Measurements from ENCODE around the gene HARBI1. TPM values are rescaled to one million over a fixed set of nuclear protein-coding genes. Genes with fewer than 3 reads are reported as not detected.

Gene HARBI1
- total and polyA plus RNA-seq, 2 donors (not counting 3 experiments of a cell fraction or from before 2014, with no cell fraction given) = 2.7 to 4.7 TPM

DNA sequence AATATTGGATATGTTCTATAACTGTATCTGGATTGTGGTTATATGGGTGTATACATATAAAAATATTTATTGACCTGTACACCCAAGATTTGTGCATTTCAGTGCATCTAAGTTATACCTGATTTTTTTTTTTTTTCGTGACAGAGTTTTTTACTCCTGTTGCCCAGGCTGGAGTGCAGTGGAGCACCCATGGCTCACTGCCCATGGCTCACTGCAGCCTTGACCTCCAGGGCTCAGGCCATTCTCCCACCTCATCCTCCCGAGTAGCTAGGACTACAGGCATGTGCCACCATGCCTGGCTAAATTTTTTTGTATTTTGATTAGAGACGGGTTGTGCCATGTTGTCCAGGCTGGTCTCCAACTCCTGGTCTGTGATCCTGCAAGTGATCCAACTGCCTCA lies 24.6 kb upstream of the HARBI1 start:
- H4K20me1 ChIP-seq (replicated peaks; ENCODE audit: control insufficient read depth, extremely low read depth, insufficient read depth, low read length) = no peaks in the 10 kb centered on the region
- no peak overlapping the region for H3K4me2 ChIP-seq (ENCODE audit: insufficient read depth, low read length)
- peaks cover 0 to 10% of the 10 kb centered on the region in 2 experiments for H3K36me3 ChIP-seq (ENCODE audit: control insufficient read depth in 2 of 2, extremely low read depth in 1 of 2, insufficient read depth in 2 of 2, low read length in 2 of 2)
- ChIA-PET CTCF (interaction anchor here (0.6 kb wide), 1 partner anchor 19 kb away, joined by 3 read pairs; no protein-coding TSS in a partner anchor), POLR2A (no interaction called here)
- no peaks in the 10 kb centered on the region for H3K27me3 ChIP-seq (ENCODE audit: control insufficient read depth in 2 of 2, insufficient read depth in 2 of 2, low read length in 2 of 2)
- FAIRE-seq (no peak), DNase-seq (ENCODE audit: low read depth, low spot score) (no peak)
- dilution Hi-C loops (cut with MboI; ENCODE audit: extremely low pct_ligation_motif_present, low sequenced_read_pairs) = no loop called here
- H3K9me3 ChIP-seq (replicated peaks; ENCODE audit: control insufficient read depth, insufficient read depth, low read length) = no peaks in the 10 kb centered on the region
- no peaks in the 10 kb centered on the region for H3K4me1 ChIP-seq (ENCODE audit: control insufficient read depth, extremely low read depth, insufficient read depth, low read length)
- BruUV-seq (replicated peaks) = no TSS peak
- no peaks in the 10 kb centered on the region for H3K79me2 ChIP-seq (ENCODE audit: control insufficient read depth, insufficient read depth, low read length)
- no peak overlapping the region for H3K4me3 ChIP-seq (replicated peaks in 1 of 3; ENCODE audit: insufficient read depth in 1 of 3, low read depth in 1 of 3, low read length in 3 of 3)
- intact Hi-C loops (cut with micrococcal nuclease) = no loop called here
- TF ChIP-seq GATA2 (IDR thresholded peaks at IDR 0.05; ENCODE audit: insufficient read depth, insufficient read length, low read depth, low read length) (no peak), MYC (IDR thresholded peaks at IDR 0.05; ENCODE audit: low read depth, low read length) (no peak), EZH2 (IDR thresholded peaks at IDR 0.05; ENCODE audit: borderline replicate concordance, low read depth, low read length, severe bottlenecking) (no peak), POLR2AphosphoS5 (IDR thresholded peaks at IDR 0.05; ENCODE audit: insufficient read depth, low read depth, low read length) (no peak), JUN (IDR thresholded peaks at IDR 0.05; ENCODE audit: borderline replicate concordance, insufficient read depth, insufficient read length, low read depth) (no peak), FOS (IDR thresholded peaks at IDR 0.05; ENCODE audit: borderline replicate concordance, insufficient read depth, low read length) (no peak), POLR2A (IDR thresholded peaks at IDR 0.05; ENCODE audit: low read depth, low read length) (no peak)
- TF ChIP-seq, protein P1, sequence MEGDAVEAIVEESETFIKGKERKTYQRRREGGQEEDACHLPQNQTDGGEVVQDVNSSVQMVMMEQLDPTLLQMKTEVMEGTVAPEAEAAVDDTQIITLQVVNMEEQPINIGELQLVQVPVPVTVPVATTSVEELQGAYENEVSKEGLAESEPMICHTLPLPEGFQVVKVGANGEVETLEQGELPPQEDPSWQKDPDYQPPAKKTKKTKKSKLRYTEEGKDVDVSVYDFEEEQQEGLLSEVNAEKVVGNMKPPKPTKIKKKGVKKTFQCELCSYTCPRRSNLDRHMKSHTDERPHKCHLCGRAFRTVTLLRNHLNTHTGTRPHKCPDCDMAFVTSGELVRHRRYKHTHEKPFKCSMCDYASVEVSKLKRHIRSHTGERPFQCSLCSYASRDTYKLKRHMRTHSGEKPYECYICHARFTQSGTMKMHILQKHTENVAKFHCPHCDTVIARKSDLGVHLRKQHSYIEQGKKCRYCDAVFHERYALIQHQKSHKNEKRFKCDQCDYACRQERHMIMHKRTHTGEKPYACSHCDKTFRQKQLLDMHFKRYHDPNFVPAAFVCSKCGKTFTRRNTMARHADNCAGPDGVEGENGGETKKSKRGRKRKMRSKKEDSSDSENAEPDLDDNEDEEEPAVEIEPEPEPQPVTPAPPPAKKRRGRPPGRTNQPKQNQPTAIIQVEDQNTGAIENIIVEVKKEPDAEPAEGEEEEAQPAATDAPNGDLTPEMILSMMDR (IDR thresholded peaks at IDR 0.05; ENCODE audit: extremely low read depth in 1 of 2, insufficient read depth in 1 of 2, low read depth in 1 of 2, low read length in 2 of 2) = no peak
- TF ChIP-seq, protein P2, sequence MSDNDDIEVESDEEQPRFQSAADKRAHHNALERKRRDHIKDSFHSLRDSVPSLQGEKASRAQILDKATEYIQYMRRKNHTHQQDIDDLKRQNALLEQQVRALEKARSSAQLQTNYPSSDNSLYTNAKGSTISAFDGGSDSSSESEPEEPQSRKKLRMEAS (IDR thresholded peaks at IDR 0.05; ENCODE audit: insufficient read depth, insufficient read length) = no peak
- H3K9ac ChIP-seq (replicated peaks; ENCODE audit: extremely low read depth, insufficient read depth, low read length) = no peak overlapping the region
- no peak overlapping the region for H2AFZ ChIP-seq (ENCODE audit: low read depth, low read length)
- H3K9me1 ChIP-seq (replicated peaks; ENCODE audit: control insufficient read depth, extremely low read depth, insufficient read depth, low read length) = no peaks in the 10 kb centered on the region
- H3K27ac ChIP-seq (ENCODE audit: insufficient read depth, low read depth, low read length) = no peak overlapping the region
